ENCODE data around the gene GRIPAP1.

GRIPAP1 gene

DNA sequence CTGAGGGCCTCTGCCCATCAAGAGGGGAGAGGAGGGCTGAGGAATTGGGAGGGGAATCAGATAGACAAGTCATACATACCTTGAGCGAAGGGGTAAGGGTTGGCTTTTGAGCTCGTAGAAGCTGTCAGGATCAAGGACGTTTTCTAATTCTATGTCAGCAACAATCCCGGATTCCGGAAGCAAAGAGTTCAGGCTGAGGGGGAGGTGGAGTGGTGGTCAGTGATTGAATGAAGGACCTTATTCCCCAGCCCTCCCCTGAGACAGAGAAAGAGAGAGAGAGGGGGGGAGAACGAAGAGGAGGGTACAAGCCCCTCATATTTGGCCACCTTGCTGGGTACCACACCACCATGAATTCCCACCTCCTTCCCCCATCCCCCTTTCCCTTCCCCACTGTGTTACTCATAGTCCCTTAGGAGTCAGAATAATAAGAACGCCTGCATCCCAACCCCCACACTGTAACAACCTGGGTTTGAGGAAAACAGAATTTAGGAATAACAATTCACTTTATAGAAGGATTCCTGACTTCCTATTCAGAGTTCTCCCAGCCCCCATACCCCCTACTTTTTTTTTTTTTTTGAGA, 38.4 kb upstream of the GRIPAP1 start:
- no peak overlapping the region for H3K4me3 ChIP-seq (ENCODE audit: low read depth, low read length)
- DNase-seq (ENCODE audit: low read depth): no peak
- TF ChIP-seq, protein P1, sequence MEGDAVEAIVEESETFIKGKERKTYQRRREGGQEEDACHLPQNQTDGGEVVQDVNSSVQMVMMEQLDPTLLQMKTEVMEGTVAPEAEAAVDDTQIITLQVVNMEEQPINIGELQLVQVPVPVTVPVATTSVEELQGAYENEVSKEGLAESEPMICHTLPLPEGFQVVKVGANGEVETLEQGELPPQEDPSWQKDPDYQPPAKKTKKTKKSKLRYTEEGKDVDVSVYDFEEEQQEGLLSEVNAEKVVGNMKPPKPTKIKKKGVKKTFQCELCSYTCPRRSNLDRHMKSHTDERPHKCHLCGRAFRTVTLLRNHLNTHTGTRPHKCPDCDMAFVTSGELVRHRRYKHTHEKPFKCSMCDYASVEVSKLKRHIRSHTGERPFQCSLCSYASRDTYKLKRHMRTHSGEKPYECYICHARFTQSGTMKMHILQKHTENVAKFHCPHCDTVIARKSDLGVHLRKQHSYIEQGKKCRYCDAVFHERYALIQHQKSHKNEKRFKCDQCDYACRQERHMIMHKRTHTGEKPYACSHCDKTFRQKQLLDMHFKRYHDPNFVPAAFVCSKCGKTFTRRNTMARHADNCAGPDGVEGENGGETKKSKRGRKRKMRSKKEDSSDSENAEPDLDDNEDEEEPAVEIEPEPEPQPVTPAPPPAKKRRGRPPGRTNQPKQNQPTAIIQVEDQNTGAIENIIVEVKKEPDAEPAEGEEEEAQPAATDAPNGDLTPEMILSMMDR (IDR thresholded peaks at IDR 0.05; ENCODE audit: low read depth, low read length, missing control alignments): no peak

DNA sequence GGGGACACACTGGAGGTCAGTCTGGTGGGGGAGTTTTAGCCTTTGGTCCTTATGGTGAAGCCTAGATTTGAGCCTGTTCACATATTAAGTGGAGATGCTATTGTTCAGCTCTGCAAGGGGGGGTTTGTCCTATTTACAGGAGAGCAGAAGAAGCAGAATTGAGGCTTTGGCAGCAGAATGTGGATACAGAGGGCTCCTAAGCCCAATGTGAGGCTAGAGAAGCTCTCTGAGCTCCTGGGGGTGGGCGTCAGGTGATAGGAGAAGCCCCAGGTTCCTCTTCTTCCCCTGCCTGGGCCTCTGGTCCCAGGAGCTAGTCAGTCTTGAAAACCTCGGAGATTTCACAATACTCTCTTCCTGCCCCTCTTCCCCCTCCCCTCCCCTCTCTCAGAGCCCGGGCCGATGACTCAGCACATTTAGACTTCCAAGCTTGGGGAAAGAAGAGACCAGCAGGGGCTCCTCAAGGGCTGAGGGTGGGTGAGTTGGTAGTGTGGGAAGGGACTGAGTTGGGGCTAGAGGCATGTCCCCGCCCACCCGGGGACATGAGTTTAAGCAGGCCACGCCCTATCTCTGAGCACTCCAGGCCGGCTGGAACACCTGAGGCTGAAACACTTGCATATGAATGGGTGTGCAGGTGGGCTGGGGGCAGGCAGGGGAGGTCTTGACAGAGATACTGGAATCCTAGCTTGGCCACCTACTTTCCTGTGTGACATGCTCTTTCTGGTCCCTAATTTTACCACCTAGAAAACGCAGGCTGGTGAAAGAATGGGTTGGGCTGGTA, 37.7 kb upstream of the GRIPAP1 start:
- no peak overlapping the region for H3K4me3 ChIP-seq (ENCODE audit: low read depth, low read length)
- peak; percentile 13 for DNase-seq (ENCODE audit: low read depth)
- TF ChIP-seq, protein P1 (IDR thresholded peaks at IDR 0.05; ENCODE audit: low read depth, low read length, missing control alignments): no peak

DNA sequence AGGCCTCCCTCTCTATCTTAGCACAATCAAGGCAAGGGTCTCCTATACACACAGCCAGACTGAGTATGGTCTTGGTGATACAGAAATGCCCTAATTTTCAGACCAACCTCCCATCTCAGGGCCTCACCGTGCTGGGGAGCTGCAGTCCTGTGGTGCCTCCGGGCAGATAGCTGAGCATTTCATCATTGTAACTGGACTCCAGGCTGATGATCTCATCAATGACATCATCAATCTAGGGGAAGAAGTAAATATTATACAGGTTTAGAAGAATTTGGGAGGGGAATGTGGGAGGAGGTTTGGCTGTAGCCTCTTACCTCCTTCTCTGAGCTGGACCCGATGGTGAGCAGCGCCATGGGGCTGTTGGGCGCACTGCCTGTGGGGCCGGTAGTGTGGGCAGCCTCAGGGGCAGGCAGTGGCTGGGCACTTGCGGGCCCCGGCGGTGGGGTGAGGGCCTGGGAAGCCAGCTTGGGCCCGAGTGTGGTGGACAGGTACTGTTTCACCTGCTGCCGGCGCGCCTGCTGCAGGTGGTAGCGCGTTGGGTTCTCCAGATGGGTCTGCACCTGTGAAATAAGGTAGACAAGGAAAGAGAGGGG, 35.9 kb upstream of the GRIPAP1 start:
- DNase-seq (ENCODE audit: low read depth): no peak
- TF ChIP-seq, protein P1 (IDR thresholded peaks at IDR 0.05; ENCODE audit: low read depth, low read length, missing control alignments): no peak
- H3K4me3 ChIP-seq (ENCODE audit: low read depth, low read length): no peak overlapping the region

DNA sequence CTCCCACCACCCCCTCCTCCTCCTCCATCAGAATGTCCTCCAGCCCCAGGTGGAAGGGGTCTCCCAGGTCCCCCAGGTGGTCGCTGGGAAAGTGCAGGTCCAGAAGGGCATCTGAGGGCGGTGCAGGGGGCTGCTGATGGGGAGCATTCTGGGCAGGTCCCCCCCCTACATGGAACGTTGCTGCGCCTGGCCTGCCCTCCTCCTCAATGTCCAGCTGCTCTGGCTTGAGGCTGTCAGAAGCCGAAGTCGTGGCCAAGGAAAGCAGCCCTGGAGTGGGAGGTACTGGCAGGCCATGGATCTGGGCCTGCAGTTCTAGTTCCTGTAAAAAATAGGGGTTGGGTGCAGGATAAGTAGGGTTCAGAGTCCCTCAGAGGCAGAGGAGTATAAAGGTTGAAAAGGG, 28.2 kb upstream of the GRIPAP1 start:
- no peak for DNase-seq (ENCODE audit: low read depth)
- TF ChIP-seq, protein P1 (IDR thresholded peaks at IDR 0.05; ENCODE audit: low read depth, low read length, missing control alignments): no peak
- H3K4me3 ChIP-seq (ENCODE audit: low read depth, low read length): no peak overlapping the region

DNA sequence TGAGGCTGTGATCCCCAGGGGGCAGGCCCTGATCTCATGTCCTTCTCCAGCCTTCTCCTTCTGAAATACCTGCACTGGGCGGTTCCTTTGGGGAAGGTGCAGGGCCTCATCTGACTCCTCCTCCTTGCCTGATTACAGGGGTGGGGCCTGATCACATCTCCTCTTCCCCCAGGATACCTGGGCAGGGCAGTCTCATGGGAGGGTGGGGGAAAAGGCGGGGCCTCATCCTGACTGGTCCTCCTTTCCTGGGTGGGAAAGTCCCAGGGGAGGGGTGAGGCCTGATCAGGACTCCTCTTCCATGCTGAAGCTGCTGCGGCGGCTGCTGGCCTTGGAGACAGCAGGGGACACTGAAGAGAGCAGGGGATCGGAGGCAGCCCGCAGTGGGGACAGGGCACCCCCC, 27.8 kb upstream of the GRIPAP1 start:
- no peak overlapping the region for H3K4me3 ChIP-seq (ENCODE audit: low read depth, low read length)
- TF ChIP-seq, protein P1 (IDR thresholded peaks at IDR 0.05; ENCODE audit: low read depth, low read length, missing control alignments): no peak
- DNase-seq (ENCODE audit: low read depth): no peak

DNA sequence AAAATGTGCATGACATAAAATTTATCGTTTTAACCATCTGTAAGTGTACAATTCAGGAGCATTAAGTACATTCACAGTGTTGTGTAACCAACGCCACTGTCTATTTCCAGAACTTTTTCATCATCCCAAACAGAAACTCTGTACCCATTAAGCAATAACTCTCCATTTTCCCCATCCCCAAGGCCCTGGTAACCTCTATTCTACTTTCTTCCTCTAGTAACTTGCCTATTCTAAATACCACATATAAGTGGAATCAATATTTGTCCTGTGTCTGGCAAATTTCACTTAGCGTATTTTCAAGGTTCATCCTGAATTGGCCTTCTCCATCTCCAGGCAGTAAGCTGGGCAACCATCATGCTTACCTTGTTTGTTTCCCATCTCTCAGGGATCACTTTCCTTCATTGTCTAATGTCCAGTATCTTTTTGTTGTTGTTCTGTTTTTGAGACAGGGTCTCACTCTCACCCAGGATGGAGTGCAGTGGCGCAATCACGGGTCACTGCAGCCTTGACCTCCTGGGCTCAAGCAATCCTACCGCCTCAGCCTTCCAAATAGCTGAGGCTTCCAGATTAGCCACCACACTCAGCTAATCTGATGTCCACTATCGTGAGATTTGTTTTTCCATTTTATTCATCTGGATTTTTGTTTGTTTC, 17.7 kb upstream of the GRIPAP1 start:
- TF ChIP-seq, protein P1 (IDR thresholded peaks at IDR 0.05; ENCODE audit: low read depth, low read length, missing control alignments): no peak
- no peak overlapping the region for H3K4me3 ChIP-seq (ENCODE audit: low read depth, low read length)
- no peak for DNase-seq (ENCODE audit: low read depth)
